HG03520 (cell line): ENCODE measurements around the gene CELA3A.
"Not testable (repeated sequence)": the region's sequence is repeated elsewhere in the genome, so short reads cannot be mapped to it uniquely, and the experiment has no call there.

Experiments used
- ATAC-seq: cut with Tn5 transposase; IDR thresholded peaks from one replicate; pipeline ENCODE4 v1.9.1; 2021; ENCODE audit warnings: mild to moderate bottlenecking, moderate library complexity; ENCODE audit not compliant: unreplicated experiment

CELA3A gene

DNA sequence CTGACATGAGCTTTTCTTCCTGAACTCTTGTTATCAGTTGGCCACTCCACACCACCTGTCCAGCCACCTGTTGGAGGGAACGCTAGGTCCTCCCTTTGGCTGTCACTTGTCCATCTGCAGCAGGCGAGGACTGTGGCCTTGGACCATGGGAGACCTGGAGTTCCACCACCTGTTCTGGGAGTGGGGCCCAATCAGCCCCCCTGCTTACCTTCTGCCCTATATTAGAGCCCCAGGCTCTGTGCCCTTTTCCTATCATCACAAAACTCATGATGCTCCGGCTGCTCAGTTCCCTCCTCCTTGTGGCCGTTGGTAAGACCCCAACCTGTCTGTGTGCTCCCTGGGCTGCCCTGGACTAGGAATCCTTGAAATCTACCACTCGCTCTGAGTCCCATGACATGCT lies at the start of gene CELA3A:
Gene CELA3A (plus strand): TSS at position 249 of the 400 bp plus-strand sequence. CDS start 18 bp downstream, at position 267.
- no peak for ATAC-seq

GRCh38 chr1:21952786-21953520 lies 48.5 kb upstream of the CELA3A start:
- ATAC-seq, result no peak

DNA sequence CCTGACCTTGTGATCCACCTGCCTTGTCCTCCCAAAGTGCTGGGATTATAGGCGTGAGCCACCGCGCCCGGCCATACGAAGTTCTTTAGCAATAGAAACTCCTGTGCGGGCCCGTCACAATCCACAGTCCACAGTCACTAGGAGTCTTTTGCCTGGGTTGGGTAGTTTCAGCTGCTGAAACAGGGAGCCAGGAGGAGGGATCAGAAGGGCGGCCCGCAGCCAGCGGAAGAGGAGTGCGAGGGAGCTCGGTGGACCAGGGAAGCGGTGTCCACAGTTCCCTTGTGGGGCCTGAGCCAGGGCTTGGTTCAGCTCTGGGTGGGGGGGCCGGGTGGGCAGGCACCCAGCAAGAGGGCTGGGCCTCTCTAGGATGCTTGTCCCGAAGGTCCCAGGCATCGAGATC lies 46.4 kb upstream of the CELA3A start:
- no peak for ATAC-seq

- ATAC-seq, result no peak
These were observed 45.8 kb upstream of the CELA3A start for GRCh38 chr1:21955501-21956281.

DNA sequence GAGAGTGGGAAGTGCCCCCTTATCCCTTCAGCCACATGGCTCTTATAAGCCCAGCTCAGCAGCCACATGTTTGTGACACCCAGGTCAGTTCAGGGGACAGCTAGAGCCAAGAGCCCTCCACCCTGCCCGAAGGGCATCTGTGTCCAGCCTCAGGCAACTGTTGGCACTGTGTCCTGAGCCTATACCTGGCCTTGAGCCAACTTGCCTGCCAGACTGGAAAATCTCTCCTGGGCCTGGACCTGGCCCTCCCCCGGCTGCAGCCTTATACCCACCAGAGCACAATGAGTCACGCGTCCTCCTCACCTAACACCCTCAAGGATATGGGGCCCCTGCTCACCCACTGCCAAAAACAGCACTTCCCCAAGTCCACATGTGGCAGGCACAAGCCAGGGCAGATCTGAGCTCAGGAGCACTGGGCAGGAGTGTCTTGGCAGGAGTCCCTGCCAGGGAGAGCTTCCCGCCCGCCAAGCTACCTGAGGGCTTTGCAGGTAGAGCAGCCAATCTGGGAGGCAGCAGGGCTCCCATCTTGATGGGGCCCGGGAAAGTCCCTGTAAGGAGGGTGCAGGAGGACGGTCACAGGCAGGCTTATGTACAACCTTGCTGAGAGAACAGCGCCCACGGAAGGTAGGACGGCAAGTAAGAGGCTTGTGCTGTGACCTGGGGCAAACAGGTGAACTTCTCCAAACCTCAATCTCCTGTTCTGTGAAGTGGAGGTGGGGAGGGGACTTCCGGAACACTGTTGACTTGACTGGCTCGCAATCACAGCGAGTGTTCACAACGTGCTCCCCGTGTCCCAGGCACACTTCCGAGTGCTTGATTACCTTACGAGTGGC lies 44.5 kb upstream of the CELA3A start:
- no peak for ATAC-seq

GRCh38 chr1:21961337-21961736 lies 40.1 kb upstream of the CELA3A start:
- no peak for ATAC-seq

- no peak for ATAC-seq
These were observed 39.7 kb upstream of the CELA3A start for GRCh38 chr1:21961799-21962198.

DNA sequence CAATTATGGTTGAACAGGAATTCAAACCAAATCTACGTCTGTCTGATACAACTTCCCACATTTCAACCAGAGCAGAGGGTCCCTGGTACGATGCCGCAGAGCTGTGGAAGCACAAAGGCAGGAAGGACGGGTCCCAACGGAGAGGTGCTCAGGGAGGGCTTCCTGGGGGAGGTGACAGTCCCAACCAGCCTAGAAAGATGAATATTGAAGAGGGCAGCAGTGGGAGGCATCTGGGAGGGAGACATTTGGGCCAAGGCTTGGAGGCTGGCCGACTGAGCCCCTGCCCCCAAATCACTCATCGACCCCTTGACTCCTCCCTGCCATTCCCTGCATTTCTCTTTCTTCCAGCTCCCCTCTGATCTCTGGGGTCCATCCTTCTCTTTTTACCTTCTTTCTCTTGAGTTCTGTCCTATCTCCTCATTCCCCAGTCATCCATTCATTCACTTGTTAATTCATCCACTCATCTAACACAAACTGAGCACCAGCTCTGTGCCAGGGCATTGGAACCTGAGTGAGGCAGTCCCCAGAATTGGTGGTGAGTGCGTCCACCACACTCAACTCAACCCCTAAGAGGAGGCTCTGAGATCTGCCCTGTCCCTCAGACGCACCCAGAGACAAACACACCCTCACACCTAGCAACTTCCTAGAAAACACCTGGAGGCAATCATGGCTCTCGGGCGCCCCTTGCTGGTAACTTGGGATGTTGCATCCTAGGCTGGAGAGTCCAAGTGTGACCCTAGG lies 37.8 kb upstream of the CELA3A start:
- ATAC-seq, result no peak

DNA sequence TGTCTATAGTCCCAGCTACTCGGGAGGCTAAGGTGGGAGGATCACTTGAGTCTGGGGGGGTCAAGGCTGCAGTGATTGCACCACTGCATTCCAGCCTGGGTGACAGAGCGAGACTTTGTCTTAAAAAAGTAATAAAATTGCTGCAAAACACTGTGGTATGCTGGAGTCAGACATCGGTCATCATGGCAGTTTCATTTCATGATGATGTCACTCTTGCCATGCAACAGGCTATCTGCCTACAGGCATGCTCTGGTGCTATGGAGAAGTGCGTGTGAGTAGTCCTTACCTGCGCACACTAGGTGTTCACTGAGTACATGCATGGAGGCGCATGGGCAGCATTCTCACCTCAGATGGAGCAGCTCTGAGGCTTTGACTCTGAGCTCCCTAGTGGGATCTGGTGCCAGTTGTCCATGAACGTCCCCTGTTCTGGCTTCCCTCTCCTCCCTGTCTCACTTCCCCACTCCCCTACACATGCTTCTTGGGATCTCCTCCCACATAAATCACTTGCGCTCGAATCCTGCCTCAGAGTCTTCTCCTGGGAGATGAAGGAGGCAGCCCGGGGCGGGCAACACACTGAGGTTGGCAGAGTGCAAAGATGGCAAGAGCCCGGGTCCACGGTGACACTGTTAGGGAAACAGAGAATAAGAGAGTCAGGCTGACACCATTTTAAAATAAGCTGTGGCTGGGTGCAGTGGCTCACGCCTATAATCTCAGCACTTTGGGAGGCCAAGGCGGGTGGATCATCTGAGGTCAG lies 35.0 kb upstream of the CELA3A start:
- ATAC-seq, result no peak

DNA sequence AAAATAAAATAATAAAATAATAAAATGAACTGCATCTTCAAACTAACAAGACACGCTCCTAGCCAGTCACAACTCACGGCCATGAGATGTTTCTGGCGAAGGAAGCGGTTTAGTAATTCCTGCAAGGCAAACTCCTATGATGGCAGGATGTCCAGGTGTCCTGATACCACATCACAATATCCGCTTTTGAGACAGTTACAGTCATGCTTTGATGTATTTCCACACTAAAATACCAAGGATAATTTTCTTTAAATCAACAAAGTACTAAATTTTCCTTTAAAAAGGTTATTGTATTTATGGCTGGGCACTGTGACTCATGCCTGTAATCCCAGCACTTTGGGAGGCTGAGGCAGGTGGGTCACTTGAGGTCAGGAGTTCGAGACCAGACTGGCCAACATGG lies 34.2 kb upstream of the CELA3A start:
- not testable (repeated sequence) for ATAC-seq

- not testable (repeated sequence) for ATAC-seq
These were observed 32.4 kb upstream of the CELA3A start for GRCh38 chr1:21969066-21969465.

DNA sequence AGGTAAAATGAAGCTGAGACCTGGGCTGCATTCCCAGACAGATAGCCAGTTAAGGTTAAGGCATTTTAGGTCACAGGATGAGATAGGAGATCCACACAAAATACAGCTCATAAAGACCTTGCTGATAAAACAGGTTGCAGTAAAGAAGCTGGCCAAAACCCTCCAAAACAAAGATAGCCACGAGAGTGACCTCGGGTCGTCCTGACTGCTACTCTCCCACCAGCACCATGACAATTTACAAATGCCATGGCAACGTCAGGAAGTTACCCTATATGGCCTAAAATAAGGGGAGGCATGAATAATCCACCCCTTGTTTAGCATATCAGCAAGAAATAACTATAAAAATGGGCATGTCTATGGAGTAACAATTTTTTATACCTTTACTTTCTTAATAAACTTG lies 30.9 kb upstream of the CELA3A start:
- ATAC-seq, result not testable (repeated sequence)

DNA sequence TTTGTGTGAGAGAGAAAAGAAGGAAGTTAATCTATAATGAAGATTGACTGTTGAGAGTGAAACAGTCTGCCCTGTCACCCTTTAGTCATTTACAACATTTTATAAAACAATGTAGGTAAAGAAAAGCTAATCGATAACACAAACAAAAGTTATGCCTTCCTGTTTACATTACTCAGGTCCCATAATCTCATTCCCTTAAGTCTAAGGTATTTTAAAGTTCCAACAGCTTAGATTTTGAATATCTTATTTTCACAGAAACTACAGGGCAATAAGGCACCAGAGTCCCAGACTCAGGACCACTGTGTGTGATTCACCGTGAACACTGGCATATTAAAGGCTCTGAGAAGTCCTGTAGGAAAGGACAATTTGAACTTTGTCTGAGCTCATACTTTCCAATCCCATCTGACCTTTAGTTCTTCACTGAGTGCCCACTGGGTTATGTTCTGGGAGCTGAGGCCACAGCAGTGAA lies 28.4 kb upstream of the CELA3A start:
- ATAC-seq, result not testable (repeated sequence)

GRCh38 chr1:21973948-21974347 lies 27.5 kb upstream of the CELA3A start:
- not testable (repeated sequence) for ATAC-seq

GRCh38 chr1:21974699-21975098 lies 26.8 kb upstream of the CELA3A start:
- ATAC-seq, result not testable (repeated sequence)

- not testable (repeated sequence) for ATAC-seq
These were observed 26.2 kb upstream of the CELA3A start for GRCh38 chr1:21975296-21975695.

DNA sequence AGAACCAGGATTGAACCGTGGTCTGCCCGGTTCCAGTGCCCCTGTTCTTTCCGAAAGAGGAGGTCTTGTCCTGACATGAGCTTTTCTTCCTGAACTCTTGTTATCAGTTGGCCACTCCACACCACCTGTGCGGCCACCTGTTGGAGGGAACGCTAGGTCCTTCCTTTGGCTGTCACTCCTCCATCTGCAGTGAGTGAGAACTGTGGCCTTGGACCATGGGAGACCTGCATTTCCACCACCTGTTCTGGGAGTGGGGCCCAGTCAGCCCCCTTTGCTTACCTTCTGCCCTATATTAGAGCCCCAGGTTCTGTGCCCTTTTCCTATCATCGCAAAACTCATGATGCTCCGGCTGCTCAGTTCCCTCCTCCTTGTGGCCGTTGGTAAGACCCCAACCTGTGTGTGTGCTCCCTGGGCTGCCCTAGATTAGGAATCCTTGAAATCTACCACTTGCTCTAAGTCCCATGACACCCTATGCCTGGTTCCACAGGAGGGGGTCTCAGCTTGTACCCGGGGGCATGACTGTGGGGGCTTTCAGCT lies 24.7 kb upstream of the CELA3A start, which contains the start of gene CELA3B:
Gene CELA3B (plus strand): TSS at position 320 of the 537 bp plus-strand sequence. CDS start 18 bp downstream, at position 338.
- not testable (repeated sequence) for ATAC-seq

DNA sequence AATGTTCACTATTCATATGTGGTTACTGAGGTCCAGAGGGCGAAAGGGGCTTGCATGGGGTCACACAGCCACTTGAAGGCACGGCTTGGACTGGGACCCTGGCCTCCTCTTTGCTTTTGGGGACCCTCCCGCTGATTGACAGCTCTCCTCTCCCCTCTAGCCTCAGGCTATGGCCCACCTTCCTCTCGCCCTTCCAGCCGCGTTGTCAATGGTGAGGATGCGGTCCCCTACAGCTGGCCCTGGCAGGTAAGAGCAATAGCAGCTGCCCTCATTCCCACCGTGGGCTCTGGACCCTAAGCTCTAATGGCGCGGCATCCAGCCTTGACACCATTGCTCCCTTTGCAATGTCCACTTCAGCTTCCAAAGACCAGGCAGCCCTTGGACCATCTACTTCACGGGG lies 23.2 kb upstream of the CELA3A start:
- not testable (repeated sequence) for ATAC-seq

DNA sequence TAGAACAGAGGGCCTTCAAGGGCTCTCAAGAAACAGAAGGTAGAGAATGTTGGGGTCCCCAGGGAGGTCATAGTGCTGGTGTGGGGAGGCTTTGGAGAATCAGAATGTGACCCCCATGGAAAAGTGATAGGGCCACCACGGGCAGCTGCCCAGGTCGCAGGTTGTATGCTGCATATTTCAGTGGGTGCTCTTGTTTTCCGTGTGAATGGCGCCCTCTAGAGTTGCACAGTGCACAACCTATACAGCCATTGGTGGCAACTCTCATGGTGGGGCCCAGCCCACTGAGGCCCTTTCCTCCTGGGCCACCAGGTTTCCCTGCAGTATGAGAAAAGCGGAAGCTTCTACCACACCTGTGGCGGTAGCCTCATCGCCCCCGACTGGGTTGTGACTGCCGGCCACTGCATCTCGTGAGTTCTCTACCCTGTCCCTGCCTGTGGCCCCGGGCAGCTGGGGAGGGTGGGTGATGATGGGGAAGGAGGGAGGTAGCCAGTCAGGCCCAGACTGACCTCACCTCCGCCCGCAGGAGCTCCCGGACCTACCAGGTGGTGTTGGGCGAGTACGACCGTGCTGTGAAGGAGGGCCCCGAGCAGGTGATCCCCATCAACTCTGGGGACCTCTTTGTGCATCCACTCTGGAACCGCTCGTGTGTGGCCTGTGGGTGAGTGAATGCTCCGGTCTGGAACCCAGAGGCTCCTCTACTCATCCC lies 20.8 kb upstream of the CELA3A start:
- ATAC-seq, result not testable (repeated sequence)
